ENCODE results near the gene CCDC107.
"Not testable (repeated sequence)": the region's sequence is repeated elsewhere in the genome, so short reads cannot be mapped to it uniquely, and the experiment has no call there.

The CCDC107 gene

DNA sequence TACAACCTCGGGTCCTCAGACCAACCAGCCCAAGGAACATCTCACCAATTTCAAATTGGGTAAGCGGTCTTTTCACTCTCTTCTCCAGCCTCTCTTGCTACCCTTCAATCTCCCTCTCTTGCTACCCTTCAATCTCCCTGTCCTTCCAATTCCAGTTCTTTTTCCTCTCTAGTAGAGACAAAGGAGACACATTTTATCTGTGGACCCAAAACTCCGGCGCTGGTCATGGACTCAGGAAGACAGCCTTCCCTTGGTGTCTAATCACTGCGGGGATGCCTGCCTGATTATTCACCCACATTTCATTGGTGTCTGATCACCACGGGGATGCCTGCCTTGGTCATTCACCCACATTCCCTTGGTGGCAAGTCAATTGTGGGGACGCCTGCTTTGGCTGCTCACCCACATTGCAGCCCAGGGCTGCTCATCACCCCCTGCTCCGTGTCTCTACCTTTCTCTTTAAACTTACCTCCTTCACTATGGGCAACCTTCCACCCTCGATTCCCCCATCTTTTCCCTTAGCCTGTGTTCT, 20.6 kb upstream of the CCDC107 start:
- not testable (repeated sequence) for DNase-seq (ENCODE audit: low spot score)

DNA sequence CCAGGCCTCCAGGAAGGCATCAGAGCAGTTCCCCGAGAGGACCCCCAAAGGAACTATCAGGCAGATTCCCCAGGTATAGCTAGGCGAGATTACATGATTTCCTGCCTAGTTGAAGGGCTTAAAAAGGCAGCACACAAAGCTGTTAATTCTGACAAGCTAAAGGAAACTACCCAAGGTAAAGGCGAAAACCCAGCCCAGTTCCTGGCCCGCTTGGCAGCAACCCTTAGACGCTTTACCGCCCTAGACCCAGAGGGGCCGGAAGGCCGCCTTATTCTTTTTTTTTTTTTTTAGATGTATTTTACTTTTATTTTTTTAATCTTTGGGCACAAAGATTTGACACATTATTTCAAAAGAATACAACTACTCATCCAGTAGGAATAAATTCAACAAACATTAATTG, 19.3 kb upstream of the CCDC107 start:
- DNase-seq (ENCODE audit: low spot score), result not testable (repeated sequence)

DNA sequence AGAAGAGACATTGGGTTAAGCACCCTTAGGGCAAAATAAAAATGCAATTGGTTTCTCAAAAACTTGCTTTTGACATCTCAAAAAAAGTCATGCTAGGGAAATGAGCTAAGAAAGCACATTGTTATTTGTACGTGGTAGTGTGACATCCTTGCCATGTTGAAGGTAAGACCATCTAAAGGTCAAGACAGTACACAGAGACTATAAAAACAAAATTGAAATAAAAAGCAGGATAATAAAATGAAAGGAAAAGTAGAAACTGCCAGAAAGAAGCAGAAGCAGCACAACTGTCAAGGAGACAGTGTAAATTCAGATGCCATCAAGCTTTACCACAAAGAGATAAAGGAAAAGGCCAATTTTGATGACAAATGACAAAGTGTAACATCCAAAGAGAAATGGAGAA, 18.9 kb upstream of the CCDC107 start:
- not testable (repeated sequence) for DNase-seq (ENCODE audit: low spot score)

DNA sequence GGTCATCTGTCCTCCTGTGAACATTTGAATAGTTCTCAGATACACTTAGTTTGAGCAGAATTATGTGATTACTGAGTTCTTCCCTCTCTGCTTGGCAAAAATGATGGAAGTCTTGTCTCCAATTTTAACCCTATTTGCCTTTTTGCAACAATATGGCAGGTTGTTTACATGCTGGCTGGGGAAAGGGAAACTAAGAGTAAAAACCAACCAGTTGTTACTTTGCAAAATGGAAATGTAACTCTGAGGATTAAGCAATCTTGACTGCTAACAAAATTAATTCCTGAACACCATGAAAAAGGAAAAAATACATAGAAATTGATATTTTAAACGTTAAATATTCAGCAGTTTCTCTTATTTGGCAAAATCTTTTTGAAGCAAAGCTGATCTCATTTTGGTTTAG, 18.5 kb upstream of the CCDC107 start:
- no peak for DNase-seq (ENCODE audit: low spot score)

DNA sequence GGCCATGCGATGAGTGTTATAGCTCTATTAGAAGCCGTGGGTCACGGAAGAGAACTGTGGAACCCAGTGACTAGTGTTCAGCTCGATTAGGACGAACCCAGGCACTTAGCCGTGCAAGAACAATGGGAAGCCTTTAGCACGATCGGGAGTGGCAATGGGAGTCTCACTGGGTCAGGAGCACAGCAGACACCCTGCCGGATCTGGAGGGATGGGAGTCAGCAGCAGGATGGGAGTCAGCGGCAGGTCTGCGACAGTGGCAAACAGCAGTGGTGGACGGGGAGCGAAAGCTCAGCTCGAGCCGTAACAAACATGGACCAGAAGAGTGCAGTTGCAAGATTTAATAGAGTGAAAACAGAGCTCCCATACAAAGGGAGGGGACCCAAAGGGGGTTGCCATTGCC, 17.7 kb upstream of the CCDC107 start:
- DNase-seq (ENCODE audit: low spot score), result not testable (repeated sequence)

DNA sequence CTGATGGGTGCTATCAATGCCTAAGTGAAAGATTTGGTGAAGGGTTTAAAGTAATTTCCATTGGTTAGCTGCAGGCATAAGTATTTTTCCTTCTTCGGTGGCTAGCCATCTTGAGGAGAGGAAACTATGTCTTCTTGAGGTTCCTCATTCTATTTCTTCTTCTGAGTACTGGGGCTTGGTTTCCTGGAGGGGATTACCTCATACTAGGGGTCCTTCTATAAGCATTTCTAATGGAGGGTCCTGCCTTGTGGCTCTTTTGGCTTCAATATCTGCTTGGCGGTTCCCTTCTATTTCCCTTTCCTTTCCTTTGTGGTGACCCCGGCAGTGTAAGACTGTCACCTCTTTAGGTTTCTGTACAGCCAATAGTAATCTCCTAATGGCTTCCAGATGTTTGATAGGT, 16.6 kb upstream of the CCDC107 start:
- DNase-seq (ENCODE audit: low spot score), result not testable (repeated sequence)

DNA sequence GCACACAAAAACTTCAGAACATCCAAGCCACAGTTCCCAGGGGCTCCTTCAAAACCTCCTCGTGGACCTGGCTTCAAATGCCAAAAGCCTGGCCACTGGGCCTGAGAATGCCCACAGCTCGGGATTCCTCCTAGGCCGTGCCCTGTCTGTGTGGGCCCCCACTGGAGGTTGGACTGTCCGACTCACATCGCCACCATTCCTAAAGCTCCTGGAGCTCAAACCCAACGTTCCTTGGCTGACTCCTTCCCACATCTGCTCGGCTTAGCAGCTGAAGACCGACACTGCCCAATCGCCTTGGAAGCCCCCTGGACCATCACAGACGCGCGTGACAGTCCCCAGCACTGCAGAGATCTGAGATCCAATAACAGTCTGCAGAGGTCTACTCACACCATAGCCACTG, 15.0 kb upstream of the CCDC107 start:
- DNase-seq (ENCODE audit: low spot score), result no peak

DNA sequence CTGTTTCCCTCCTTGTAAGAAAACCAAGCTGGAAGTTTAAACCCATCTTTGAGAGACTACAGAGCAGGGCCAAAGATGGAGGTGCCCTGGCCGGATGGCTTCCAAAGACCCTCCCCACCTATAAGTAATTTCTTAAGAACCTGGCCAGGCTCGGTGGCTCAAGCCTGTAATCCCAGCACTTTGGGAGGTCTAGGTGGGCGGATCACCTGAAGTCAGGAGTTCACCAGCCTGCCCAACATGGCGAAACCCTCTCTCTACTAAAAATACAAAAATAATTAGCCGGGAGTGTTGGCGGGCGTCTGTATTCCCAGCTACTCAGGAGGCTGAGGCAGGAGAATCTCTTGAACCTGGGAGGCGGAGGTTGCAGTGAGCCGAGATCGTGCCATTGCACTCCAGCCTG, 12.4 kb upstream of the CCDC107 start:
- not testable (repeated sequence) for DNase-seq (ENCODE audit: low spot score)

DNA sequence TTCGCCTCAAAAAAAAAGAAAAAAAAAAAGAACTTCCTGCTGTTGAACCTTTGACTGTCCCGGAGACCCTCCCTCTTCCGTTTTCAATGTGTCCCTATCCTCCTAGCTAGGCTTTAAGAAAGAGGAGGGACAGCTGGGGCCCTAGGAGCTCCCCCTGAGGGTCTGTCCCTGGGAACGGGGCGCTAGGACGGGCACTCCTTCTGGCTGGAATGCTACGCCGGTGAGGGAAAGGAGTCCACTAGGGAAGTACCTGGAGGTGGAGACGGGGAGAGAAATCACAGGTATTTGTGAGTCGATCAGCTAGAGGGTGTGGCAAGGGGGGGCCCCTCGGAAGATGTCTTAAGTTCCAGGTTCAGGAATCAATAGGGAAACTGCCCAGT, 11.9 kb upstream of the CCDC107 start:
- DNase-seq (ENCODE audit: low spot score), result no peak

DNA sequence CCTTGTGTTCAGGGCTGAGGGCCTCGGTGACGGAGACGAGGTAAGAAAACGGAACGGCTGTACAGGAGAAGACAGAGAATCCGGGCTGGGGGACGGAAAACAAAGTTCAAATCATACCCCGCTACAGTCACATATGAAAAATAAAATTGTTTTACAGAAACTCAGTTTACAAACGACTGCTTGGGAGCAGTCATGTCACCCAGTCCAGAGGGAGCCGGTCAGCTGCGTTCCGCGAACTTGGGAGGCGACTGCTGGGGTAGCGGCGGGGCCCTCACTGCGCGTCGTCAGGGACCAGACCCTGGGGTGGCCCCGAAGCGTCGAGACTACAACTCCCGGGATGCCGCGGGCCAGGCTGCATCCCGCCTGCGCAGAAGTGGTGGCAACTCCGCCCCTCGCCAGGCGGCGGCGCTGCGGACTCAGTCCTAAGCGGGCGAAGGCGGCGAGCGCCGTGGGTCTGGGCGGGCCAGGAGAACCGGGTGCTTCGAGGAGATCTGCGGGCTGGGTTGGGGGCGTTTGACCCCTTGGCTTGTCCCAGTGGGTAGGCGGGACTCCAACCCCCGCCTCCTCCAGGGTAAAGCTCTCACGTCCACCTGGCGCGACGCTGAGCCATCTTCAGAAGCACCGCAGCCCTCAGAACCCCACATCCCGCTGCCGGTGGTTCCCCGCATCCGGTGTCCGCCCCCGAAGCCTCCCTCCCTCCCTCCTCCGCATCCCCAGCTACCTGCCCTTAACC, 11.4 kb upstream of the CCDC107 start:
- peak; percentile 93 for DNase-seq (ENCODE audit: low spot score)

DNA sequence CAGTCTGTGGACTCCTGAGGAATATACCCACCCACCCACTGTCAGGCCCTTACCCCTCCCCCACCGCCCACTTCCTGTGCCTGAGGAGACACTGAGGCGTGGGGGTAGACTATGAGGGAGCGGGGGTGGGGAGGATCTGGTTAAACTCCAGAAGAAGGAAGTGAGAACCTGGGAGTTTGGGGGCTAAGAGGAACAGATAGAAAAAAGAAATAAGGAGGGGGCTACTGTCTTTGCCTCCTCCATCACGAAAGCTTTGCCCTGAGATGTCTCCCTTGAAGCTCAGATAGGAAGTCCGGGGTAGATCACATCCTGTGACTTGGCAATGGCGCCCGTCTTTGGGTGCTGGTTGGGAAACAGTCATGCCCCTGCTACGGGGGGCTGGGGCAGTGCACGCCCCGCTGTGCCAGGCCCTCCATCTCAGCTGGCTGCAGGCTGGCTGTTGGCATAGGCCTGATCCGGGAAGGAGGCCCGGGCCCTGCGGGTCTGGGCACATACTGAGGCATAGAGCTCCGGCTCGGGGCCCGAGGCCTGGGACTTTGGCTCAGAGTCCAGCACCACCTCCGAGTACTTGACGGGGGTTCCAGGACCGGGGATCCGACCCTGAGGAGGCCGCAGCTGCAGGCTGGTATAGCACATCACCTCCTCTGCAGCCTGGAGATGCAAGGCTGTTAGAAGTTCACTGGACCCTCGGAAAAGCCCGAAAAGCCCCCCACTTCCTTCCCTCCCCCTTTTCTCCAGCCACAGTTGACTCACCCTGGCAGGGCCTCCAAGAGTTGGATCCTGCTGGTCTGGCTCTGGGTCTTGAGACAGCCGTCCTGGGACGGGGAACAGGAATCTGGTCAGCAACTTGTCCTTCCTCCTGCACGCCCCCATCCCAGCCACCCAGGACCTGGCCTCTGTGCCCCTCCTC, 8.4 kb upstream of the CCDC107 start:
- peak; percentile 61 for DNase-seq (ENCODE audit: low spot score)

DNA sequence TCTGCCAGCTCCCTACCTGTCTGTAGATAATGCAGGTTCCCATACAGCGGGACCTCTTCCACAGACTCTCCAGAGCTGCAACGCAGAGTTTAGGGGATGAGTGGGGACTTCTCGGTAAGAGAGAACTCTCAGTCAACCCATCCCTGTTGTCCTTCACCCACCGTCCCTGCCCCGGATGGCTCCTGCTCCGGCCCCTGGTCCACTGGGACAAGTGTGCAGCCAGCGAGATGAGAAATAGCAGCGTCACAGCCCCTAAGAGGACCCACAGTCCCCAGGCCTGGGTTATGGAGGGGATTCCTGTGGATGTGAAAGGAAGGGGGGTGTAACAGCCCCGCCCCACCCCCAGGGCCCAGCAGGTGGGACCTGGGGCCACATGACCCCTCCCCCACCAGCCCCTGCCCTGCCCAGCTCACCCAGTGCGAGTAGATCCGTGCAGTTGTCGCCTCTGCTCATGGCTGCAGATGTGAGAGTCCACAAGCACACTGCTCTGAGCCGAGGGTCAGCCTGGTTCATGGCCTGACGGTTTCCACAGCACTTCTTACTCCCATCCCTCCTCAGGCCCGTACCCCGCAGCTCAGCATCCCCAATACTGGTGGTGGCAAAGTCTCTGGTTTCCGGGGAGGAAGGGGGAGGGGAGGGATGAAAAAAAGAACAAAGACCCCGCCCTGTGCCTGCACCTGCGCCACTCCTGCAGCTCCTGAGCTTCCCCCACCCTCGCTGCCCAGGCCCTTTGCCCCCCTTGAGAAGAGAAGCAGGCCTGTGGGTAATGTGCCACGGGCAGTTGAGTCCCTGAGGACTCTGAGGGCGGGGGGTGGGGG, 7.5 kb upstream of the CCDC107 start, which contains the start of gene SIT1:
TSS of gene SIT1 (minus strand) at position 591 of the 818 bp plus-strand sequence. CDS start at position 513, 78 bp downstream.
- DNase-seq (ENCODE audit: low spot score), result peak; percentile 50

DNA sequence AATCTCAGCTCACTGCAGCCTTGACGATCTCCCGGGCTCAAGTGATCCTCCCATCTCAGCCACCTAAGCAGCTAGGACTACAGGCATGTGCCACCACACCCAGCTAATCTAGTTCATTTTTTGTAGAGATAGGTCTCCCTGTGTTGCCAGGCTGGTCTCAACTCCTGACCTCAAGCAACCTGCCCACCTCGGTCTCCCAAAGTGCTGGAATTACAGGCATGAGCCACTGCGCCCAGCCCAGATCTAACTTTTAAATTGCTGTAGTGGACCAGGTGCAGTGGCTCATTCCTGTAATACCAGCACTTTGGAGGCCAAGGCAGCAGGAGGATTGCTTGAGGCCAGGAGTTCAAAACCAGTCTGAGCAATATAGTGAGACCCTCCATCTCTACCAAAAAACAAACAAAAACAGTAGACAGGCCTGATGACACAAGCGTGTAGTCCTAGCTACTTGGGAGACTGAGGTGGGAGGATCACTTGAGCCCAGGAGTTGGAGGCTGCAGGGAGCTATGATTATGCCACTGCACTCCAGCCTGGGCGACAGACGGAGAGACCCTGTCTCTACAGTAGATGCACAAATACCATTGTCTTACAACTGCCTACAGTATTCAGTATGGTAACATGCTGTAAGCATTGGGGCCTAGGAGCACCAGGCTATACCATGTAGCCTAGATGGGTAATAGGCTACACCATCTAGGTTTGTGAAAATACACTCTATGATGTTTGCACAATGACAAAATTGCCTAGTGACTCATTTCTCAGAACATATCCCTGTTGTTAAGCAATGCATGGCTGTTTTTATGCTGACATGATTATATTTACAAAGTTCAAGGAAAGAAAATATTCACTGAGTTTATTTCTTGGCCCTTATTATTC, 5.9 kb upstream of the CCDC107 start:
- no peak for DNase-seq (ENCODE audit: low spot score)

DNA sequence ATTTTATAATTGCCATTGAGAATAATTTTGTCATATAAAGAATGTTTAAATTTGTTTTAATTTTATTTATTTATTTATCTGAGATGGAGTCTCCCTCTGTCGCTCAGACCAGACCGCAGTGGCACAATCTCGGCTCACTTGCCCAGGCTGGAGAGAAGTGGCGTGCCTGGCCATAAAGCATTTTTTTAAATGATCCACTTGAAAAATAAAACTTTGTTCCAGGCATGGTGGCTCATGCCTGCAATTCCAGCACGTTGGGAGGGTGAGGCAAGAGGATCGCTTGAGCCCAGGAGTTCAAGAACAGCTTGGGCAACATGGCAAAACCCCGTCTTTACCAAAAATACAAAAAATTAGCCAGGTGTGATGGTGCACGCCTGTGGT, 5.3 kb upstream of the CCDC107 start:
- no peak for DNase-seq (ENCODE audit: low spot score)

DNA sequence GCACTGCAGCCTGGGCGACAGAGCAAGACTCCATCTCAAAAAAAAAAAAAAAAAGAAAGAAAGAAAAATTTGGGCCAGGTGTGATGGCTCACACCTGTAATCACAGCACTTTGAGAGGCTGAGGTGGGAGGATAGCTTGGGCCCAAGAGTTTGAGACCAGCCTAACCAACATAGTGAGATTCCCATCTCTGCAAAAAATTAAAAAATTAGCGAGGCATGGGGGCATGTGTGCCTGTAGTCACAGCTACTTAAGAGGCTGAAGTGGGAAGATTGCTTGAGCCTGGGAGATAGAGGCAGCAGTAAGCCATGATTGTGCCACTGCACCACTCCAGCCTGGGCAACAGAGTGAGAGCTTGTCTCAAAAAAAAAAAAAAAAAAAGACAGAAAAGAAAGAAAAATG, 4.5 kb upstream of the CCDC107 start:
- DNase-seq (ENCODE audit: low spot score), result no peak

DNA sequence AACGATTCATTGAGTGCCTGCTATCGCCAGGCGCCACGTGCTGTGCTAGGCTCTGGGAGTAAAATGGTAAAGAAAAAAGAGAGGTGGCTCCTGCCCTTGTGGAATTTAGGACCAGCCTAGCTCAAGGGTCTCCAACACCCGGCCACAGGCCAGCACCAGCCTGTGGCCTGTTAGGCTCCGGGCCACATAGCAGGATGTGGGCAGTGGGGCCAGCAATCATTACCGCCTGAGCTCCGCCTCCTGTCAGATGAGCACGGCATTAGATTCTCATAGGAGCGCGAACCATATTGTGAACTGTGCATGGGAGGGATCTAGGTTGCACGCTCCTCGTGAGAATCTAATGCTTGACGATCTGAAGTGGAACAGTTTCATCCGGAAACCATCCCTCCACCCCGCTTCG, 1.7 kb upstream of the CCDC107 start:
- no peak for DNase-seq (ENCODE audit: low spot score)

DNA sequence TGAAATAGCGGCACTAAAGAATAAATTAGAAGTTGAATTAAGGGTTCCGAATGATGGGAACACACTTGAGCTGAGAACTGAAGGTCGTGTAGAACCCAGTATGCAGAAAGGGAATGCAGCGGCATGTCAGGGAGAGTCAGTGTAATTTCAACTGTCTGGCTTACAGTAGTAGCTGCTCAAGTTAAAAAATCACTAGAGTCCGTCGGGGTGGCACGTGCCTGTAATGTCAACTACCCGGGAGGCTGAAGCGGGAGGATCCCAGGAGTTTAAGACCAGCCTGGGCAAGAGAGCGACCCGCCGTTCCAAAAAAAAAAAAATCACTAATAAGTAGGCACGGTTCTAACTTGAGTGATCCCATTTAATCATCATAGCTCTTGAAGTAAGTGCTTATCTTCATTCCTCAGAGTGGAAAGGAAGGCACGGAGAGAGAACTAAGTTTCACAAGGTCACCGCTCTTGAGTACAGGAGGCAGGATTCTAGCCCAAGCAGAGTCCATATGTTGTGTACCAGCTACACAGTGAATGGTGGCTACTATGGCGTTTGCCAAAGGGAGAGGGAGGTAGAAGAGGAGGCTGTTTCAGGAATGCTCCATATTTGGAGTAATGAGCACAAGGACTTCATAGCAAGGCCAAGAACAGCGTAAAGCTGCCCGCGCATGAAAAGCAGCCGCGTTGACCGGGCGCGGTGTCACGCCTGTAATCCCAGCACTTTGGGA, 1.1 kb upstream of the CCDC107 start:
- DNase-seq (ENCODE audit: low spot score), result no peak

DNA sequence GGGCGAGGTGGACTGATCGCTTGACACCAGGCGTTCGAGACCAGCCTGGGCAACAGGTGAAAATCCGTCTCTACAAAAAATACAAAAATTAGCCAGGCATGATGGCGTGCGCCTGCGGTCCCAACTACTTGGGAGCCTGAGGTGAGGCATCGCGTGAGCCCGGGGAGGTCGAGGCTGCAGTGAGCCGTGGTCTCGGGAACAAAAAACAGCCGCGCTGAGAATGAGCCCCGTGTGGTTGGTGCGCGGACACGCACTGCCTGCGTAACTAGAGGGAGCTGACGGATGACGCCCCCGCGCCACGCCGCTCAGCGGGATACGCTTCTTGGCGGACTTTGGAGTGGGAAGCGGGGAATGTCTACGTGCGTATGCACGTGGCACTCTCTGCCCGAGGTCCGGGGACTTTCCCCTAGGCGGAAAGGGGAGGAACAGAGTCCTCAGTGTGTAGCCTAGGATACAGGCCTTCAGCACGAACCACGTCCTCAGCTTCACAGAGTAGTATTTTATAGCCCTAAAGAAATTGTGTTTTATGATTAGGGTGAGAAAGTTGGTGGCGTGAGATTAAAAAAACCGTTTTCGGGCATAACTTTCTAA, 451 bp upstream of the CCDC107 start, which contains the start of gene RMRP:
TSS of gene RMRP (minus strand) at position 474 of the 591 bp plus-strand sequence.
- peak; percentile 78 for DNase-seq (ENCODE audit: low spot score)

DNA sequence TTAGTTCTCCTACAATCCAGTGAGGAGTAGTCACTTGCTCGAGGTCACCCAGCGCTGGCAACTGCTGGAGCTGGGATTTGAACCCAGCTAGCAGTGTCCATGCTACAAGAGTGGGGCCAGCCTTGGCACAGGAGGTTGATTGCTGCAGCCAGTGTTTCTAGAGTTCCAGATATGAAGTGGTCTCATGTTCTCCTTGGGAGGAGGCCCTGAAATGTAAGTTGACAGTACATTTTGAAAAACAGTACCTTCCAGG, 802 bp downstream of the CCDC107 start:
- no peak for DNase-seq (ENCODE audit: low spot score)

DNA sequence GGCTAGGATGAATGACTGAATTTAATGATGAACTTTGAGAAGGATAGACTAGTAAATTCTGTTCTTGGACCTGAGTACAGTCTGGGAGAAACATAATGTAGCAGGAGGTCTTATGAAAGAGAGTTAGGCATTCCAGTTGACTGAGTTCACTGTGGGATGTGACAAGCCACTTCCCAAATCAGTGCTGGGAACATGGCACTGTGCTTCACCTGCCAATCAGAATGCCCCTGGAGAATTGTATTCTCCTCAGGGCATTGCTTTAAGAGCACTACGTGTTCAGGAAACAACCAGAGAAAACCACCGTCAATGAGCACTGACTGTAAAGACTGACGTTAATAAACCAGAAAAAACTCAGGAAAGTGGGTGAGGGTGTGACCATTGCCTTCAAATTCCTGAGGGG, 1.2 kb downstream of the CCDC107 start:
- no peak for DNase-seq (ENCODE audit: low spot score)

All from germinal center (tissue), 1 donor.